ENCODE results near the gene CITED4. TPM values are rescaled to one million over a fixed set of nuclear protein-coding genes. Genes with fewer than 3 reads are reported as not detected.

CITED4 gene
- total and polyA plus RNA-seq, 9 of the 15 experiments (the other 6 are each of a cell fraction or from before 2014, with no cell fraction given), result 0.11 to 1.2 (median 0.17) TPM; not detected in 2

- TF ChIP-seq ZBTB49 (CRISPR knock-in tag; IDR thresholded peaks at IDR 0.05; ENCODE audit: borderline replicate concordance) (no peak), MCM3 (IDR thresholded peaks at IDR 0.05) (no peak), ASH1L (IDR thresholded peaks at IDR 0.05; ENCODE audit: borderline replicate concordance, low read depth, partially characterized antibody) (no peak), ARID2 (IDR thresholded peaks at IDR 0.05) (no peak), ARID4B (CRISPR knock-in tag; IDR thresholded peaks at IDR 0.05) (no peak), ZNF133 (CRISPR knock-in tag; IDR thresholded peaks at IDR 0.05) (no peak), MCM2 (IDR thresholded peaks at IDR 0.05; ENCODE audit: low read depth) (no peak), MTF1 (CRISPR knock-in tag; IDR thresholded peaks at IDR 0.05; ENCODE audit: borderline replicate concordance) (no peak), ZNF668 (CRISPR knock-in tag; IDR thresholded peaks at IDR 0.05) (no peak), PCBP2 (IDR thresholded peaks at IDR 0.05; ENCODE audit: low read depth, low read length, poor library complexity, severe bottlenecking) (no peak), KAT2B (IDR thresholded peaks at IDR 0.05; ENCODE audit: low read depth, low read length) (no peak), SMAD4 (CRISPR knock-in tag; conservative IDR thresholded peaks at IDR 0.05) (peak; percentile 81), HLTF (IDR thresholded peaks at IDR 0.05) (no peak), CCNT2 (IDR thresholded peaks at IDR 0.05; ENCODE audit: borderline replicate concordance, extremely low read depth, insufficient read length, low read depth, low read length) (peak; percentile 69), VEZF1 (CRISPR knock-in tag; IDR thresholded peaks at IDR 0.05) (no peak; the same call in 1 of the 2 replicates)
- TF ChIP-seq, protein P1, sequence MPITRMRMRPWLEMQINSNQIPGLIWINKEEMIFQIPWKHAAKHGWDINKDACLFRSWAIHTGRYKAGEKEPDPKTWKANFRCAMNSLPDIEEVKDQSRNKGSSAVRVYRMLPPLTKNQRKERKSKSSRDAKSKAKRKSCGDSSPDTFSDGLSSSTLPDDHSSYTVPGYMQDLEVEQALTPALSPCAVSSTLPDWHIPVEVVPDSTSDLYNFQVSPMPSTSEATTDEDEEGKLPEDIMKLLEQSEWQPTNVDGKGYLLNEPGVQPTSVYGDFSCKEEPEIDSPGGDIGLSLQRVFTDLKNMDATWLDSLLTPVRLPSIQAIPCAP (CRISPR knock-in tag; IDR thresholded peaks at IDR 0.05; ENCODE audit: borderline replicate concordance), result no peak
- TF ChIP-seq, protein P2, sequence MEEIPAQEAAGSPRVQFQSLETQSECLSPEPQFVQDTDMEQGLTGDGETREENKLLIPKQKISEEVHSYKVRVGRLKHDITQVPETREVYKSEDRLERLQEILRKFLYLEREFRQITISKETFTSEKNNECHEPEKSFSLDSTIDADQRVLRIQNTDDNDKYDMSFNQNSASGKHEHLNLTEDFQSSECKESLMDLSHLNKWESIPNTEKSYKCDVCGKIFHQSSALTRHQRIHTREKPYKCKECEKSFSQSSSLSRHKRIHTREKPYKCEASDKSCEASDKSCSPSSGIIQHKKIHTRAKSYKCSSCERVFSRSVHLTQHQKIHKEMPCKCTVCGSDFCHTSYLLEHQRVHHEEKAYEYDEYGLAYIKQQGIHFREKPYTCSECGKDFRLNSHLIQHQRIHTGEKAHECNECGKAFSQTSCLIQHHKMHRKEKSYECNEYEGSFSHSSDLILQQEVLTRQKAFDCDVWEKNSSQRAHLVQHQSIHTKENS (CRISPR knock-in tag; IDR thresholded peaks at IDR 0.05), result no peak
These were observed 21.4 kb downstream of the CITED4 start (continued) for GRCh38 chr1:40840526-40841323.

Data from K562 (cell line).